ENCODE measurements around the gene PLXNA1. TPM values are rescaled to one million over a fixed set of nuclear protein-coding genes. Genes with fewer than 3 reads are reported as not detected.

PLXNA1 gene
- polyA plus RNA-seq, 4 donors, result 1.4 to 17.1 (median 6.3) TPM

DNA sequence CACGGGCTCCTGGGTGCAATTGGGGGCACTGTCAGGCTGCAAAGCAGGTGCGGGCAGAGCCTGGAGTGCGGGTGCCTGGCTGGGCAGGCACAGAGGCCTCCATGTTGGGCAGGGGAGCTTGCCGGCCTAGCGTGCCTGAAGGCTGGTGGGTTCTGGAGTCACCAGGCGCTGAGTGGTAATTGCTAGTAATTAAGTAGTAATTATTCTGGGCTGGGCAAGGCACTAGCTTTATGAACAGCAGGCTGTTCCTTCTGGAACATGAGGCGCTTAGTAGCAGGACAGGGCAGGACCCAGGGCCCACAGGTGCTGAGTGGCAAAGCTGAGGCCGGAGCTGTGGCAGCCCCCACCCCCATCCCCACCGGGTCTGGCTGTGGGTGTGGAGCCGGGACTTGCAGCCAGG, 25.3 kb downstream of the PLXNA1 start:
- 66 to 85% (median 83%) methylated on average over 9 to 10 of the region's 10 CpGs for WGBS, 3 donors
- H3K4me3 ChIP-seq (ENCODE audit: low read depth in 1 of 3, low read length in 3 of 3), result no peak overlapping the region
- H3K36me3 ChIP-seq (ENCODE audit: control insufficient read depth in 3 of 3, insufficient read depth in 2 of 3, low read depth in 1 of 3, low read length in 3 of 3), result peaks cover 0 to 54% (median 0%) of the 10 kb centered on the region in 3 donors
- DNase-seq (no peak), FAIRE-seq (no peak)
- H3K9me3 ChIP-seq (ENCODE audit: control insufficient read depth in 2 of 2, insufficient read depth in 1 of 2, low read depth in 1 of 2, low read length in 1 of 2), result no peaks in the 10 kb centered on the region
- no peaks in the 10 kb centered on the region for H3K4me1 ChIP-seq (ENCODE audit: control insufficient read depth in 3 of 3, insufficient read depth in 2 of 3, low read depth in 1 of 3, low read length in 2 of 3)
- H3K27me3 ChIP-seq (ENCODE audit: control insufficient read depth in 3 of 3, insufficient read depth in 3 of 3, low read length in 3 of 3), result no peaks in the 10 kb centered on the region
- H3K27ac ChIP-seq (ENCODE audit: low read depth in 1 of 3, low read length in 2 of 3), result no peak overlapping the region

DNA sequence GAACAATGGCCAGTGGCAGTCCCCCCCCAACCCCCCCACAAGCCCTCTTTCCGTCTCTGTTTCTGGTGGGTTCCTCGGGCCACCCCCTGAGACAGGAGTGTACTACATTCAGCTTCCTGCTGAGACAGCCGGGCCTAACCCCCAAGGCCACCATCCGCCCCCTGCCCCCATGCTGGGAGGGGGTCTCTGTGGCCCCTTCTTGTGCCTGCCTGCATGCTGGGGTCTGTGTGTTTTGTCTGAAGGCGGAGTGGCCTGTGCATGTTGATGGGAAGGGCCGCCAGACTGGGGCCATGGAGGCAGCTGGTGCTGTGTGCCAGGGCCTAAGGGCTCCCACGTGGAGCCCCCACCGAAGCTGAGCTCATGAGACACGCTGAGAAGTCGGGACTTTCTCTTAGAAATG, 26.6 kb downstream of the PLXNA1 start:
- Histone ChIP-seq H3K27ac (ENCODE audit: low read depth in 1 of 3, low read length in 2 of 3) (no peak overlapping the region), H3K9me3 (ENCODE audit: control insufficient read depth in 2 of 2, insufficient read depth in 1 of 2, low read depth in 1 of 2, low read length in 1 of 2) (no peaks in the 10 kb centered on the region), H3K27me3 (ENCODE audit: control insufficient read depth in 3 of 3, insufficient read depth in 3 of 3, low read length in 3 of 3) (no peaks in the 10 kb centered on the region), H3K36me3 (ENCODE audit: control insufficient read depth in 3 of 3, insufficient read depth in 2 of 3, low read depth in 1 of 3, low read length in 3 of 3) (peaks cover 0 to 53% (median 3%) of the 10 kb centered on the region in 3 donors), H3K4me3 (ENCODE audit: low read depth in 1 of 3, low read length in 3 of 3) (no peak overlapping the region), H3K4me1 (ENCODE audit: control insufficient read depth in 3 of 3, insufficient read depth in 2 of 3, low read depth in 1 of 3, low read length in 2 of 3) (no peaks in the 10 kb centered on the region)
- no peak for DNase-seq
- WGBS, 3 donors, result 84 to 93% (median 89%) methylated on average over 10 of the region's 10 CpGs
- no peak for FAIRE-seq

DNA sequence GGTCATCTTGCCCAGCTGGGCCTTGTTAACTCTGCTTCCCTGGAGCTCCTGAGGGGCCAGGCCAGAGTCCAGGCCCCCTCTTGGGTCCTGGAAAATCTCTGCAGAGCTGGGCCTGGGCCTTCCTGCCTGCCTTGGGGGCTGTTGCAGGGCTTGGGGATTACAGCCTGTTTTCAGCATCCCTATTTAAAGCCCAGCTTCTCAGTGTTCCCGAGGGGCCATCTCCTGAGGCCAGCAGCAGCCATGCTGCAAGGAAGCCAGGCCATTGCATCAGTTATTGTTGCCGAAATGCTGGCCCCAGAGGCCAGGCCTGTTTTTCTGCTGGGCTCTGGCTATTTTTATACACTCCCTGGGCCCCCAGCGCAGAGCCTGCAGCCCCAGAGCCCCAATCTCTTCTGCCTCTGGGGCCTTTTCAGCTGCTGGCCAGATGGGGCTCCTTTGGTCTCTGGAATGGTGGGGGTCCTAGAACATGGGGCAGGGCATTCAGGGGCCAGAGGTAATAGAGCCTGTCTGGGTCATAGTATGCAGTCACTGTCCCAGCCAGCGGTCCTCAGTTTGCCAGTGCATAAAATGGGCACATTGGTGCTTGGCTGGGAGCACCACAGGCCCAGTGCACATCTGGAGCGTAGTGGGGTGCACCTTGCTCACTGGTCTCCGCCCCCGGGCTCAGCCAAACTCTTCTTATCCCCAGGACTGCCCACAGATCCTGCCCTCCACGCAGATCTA, 28.5 kb downstream of the PLXNA1 start:
- Histone ChIP-seq H3K36me3 (ENCODE audit: control insufficient read depth in 3 of 3, insufficient read depth in 2 of 3, low read depth in 1 of 3, low read length in 3 of 3) (peaks cover under 1 to 71% (median 3%) of the 10 kb centered on the region in 3 donors), H3K27me3 (ENCODE audit: control insufficient read depth in 3 of 3, insufficient read depth in 3 of 3, low read length in 3 of 3) (no peaks in the 10 kb centered on the region), H3K4me3 (ENCODE audit: low read depth in 1 of 3, low read length in 3 of 3) (no peak overlapping the region), H3K9me3 (ENCODE audit: control insufficient read depth in 2 of 2, insufficient read depth in 1 of 2, low read depth in 1 of 2, low read length in 1 of 2) (no peaks in the 10 kb centered on the region), H3K27ac (ENCODE audit: low read depth in 1 of 3, low read length in 2 of 3) (no peak overlapping the region), H3K4me1 (ENCODE audit: control insufficient read depth in 3 of 3, insufficient read depth in 2 of 3, low read depth in 1 of 3, low read length in 2 of 3) (no peaks in the 10 kb centered on the region)
- DNase-seq, result no peak
- no peak for FAIRE-seq
- 86 to 91% (median 90%) methylated on average over 8 of the region's 8 CpGs for WGBS, 3 donors

DNA sequence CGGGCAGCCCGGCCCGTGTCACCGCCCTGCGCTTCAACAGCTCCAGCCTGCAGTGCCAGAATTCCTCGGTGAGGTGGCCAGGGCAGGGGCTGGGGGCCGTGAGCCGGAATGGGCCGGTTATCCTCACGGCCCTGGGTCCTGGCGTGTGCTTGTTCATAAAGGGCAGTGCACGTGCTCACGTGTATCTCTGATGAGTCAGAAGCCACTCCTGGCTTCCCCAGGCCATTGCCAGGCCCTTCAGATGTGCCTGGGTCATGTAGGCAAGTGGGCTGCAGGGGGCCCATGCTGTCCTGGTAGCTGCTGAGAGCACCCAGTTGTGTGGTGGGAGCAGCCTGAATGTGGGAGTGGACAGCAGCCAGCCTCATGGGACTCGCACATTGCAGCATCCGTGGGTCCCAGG, 29.2 kb downstream of the PLXNA1 start:
- DNase-seq, result no peak
- Histone ChIP-seq H3K9me3 (ENCODE audit: control insufficient read depth in 2 of 2, insufficient read depth in 1 of 2, low read depth in 1 of 2, low read length in 1 of 2) (no peaks in the 10 kb centered on the region), H3K4me3 (ENCODE audit: low read depth in 1 of 3, low read length in 3 of 3) (no peak overlapping the region), H3K36me3 (ENCODE audit: control insufficient read depth in 3 of 3, insufficient read depth in 2 of 3, low read depth in 1 of 3, low read length in 3 of 3) (peaks cover 3 to 77% (median 3%) of the 10 kb centered on the region in 3 donors), H3K27me3 (ENCODE audit: control insufficient read depth in 3 of 3, insufficient read depth in 3 of 3, low read length in 3 of 3) (no peaks in the 10 kb centered on the region), H3K4me1 (ENCODE audit: control insufficient read depth in 3 of 3, insufficient read depth in 2 of 3, low read depth in 1 of 3, low read length in 2 of 3) (no peaks in the 10 kb centered on the region), H3K27ac (ENCODE audit: low read depth in 1 of 3, low read length in 2 of 3) (no peak overlapping the region)
- WGBS, 3 donors, result 86 to 93% (median 91%) methylated on average over 11 to 15 of the region's 15 CpGs
- FAIRE-seq, result no peak

DNA sequence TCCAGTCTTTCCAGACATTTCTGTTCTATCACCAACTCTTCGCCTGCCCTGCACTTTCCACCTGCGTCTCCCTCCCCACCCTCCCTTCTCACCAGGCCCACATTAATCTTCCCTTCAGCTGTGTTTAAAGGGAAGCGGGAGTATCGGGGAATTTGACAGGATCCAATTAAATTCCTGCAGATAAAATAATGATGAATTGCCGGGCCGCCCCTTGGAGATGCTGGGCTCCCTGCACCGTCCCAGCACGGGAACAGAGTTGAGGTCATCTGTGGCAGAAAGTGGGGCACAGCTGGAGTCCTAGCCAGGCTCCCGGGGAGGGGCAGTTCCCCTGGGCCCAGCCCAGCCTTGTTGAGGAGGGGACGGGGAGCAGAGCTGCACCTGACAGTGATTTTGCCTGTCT, 30.3 kb downstream of the PLXNA1 start:
- no peak for DNase-seq
- FAIRE-seq, result no peak
- H3K27me3 ChIP-seq (ENCODE audit: control insufficient read depth in 3 of 3, insufficient read depth in 3 of 3, low read length in 3 of 3), result no peaks in the 10 kb centered on the region
- H3K4me3 ChIP-seq (ENCODE audit: low read depth in 1 of 3, low read length in 3 of 3), result no peak overlapping the region
- H3K36me3 ChIP-seq (ENCODE audit: control insufficient read depth in 3 of 3, insufficient read depth in 2 of 3, low read depth in 1 of 3, low read length in 3 of 3), result peaks cover 3 to 88% (median 3%) of the 10 kb centered on the region in 3 donors
- H3K4me1 ChIP-seq (ENCODE audit: control insufficient read depth in 3 of 3, insufficient read depth in 2 of 3, low read depth in 1 of 3, low read length in 2 of 3), result no peaks in the 10 kb centered on the region
- 86 to 90% (median 87%) methylated on average over 10 of the region's 10 CpGs for WGBS, 3 donors
- no peaks in the 10 kb centered on the region for H3K9me3 ChIP-seq (ENCODE audit: control insufficient read depth in 2 of 2, insufficient read depth in 1 of 2, low read depth in 1 of 2, low read length in 1 of 2)
- no peak overlapping the region for H3K27ac ChIP-seq (ENCODE audit: low read depth in 1 of 3, low read length in 2 of 3)

DNA sequence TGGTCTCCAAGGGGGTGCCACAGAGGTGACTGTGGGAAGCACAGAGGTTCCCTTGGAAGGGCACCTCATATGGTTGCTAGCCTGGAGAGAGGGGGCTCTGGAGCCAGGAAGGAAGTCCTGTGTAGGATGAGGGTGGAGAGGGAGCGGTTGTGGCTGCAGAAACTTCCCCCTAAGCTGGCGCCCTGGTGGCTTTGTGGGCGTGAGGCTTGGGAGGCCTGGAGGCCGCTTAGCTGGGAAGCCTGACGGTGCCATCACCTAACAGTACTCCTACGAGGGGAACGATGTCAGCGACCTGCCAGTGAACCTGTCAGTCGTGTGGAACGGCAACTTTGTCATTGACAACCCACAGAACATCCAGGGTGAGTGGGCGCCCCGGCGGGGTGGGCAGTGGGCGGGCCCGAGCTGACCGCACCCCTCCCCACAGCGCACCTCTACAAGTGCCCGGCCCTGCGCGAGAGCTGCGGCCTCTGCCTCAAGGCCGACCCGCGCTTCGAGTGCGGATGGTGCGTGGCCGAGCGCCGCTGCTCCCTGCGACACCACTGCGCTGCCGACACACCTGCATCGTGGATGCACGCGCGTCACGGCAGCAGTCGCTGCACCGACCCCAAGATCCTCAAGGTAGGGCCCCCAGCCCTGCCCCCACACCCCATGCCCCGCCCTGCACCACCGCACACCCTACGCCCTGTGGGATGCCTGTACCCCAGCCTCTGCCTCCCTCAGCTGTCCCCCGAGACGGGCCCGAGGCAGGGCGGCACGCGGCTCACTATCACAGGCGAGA, 31.0 kb downstream of the PLXNA1 start:
- Histone ChIP-seq H3K4me1 (ENCODE audit: control insufficient read depth in 3 of 3, insufficient read depth in 2 of 3, low read depth in 1 of 3, low read length in 2 of 3) (no peaks in the 10 kb centered on the region), H3K4me3 (ENCODE audit: low read depth in 1 of 3, low read length in 3 of 3) (no peak overlapping the region), H3K36me3 (ENCODE audit: control insufficient read depth in 3 of 3, insufficient read depth in 2 of 3, low read depth in 1 of 3, low read length in 3 of 3) (peaks cover 3 to 90% (median 3%) of the 10 kb centered on the region in 3 donors), H3K27ac (ENCODE audit: low read depth in 1 of 3, low read length in 2 of 3) (no peak overlapping the region), H3K27me3 (ENCODE audit: control insufficient read depth in 3 of 3, insufficient read depth in 3 of 3, low read length in 3 of 3) (no peaks in the 10 kb centered on the region), H3K9me3 (ENCODE audit: control insufficient read depth in 2 of 2, insufficient read depth in 1 of 2, low read depth in 1 of 2, low read length in 1 of 2) (no peaks in the 10 kb centered on the region)
- DNase-seq (no peak), FAIRE-seq (no peak)
- WGBS, 3 donors, result 90 to 96% (median 93%) methylated on average over 48 to 50 of the region's 50 CpGs

DNA sequence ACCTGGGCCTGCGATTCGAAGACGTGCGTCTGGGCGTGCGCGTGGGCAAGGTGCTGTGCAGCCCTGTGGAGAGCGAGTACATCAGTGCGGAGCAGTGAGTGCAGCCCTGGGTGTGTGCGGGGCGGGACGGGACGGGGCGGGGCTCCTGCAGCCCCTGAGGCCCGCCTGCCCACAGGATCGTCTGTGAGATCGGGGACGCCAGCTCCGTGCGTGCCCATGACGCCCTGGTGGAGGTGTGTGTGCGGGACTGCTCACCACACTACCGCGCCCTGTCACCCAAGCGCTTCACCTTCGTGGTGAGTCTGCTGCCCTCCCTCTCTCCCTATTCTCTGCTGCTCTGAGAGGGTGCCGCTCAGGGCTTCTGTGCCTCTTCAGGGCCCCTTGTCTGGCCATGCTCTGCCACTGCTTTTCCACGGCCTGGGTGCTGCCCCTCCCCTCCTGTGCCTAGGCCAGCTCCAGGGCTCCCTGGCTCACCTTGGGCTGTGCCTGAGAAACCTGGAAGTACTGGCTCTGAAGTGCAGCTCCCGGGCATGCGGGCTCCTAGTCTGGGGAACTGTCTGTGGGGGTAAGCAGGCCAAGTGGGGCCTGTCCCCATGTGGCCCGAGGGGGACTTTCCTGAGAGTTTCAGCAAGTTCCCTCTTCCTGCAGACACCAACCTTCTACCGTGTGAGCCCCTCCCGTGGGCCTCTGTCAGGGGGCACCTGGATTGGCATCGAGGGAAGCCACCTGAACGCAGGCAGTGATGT, 31.8 kb downstream of the PLXNA1 start:
- Histone ChIP-seq H3K4me1 (ENCODE audit: control insufficient read depth in 3 of 3, insufficient read depth in 2 of 3, low read depth in 1 of 3, low read length in 2 of 3) (no peaks in the 10 kb centered on the region), H3K27me3 (ENCODE audit: control insufficient read depth in 3 of 3, insufficient read depth in 3 of 3, low read length in 3 of 3) (no peaks in the 10 kb centered on the region), H3K27ac (ENCODE audit: low read depth in 1 of 3, low read length in 2 of 3) (no peak overlapping the region), H3K36me3 (ENCODE audit: control insufficient read depth in 3 of 3, insufficient read depth in 2 of 3, low read depth in 1 of 3, low read length in 3 of 3) (peaks cover 3 to 91% (median 3%) of the 10 kb centered on the region in 3 donors), H3K4me3 (ENCODE audit: low read depth in 1 of 3, low read length in 3 of 3) (no peak overlapping the region), H3K9me3 (ENCODE audit: control insufficient read depth in 2 of 2, insufficient read depth in 1 of 2, low read depth in 1 of 2, low read length in 1 of 2) (no peaks in the 10 kb centered on the region)
- 88 to 91% (median 90%) methylated on average over 33 to 35 of the region's 35 CpGs for WGBS, 3 donors
- no peak for DNase-seq
- no peak for FAIRE-seq

DNA sequence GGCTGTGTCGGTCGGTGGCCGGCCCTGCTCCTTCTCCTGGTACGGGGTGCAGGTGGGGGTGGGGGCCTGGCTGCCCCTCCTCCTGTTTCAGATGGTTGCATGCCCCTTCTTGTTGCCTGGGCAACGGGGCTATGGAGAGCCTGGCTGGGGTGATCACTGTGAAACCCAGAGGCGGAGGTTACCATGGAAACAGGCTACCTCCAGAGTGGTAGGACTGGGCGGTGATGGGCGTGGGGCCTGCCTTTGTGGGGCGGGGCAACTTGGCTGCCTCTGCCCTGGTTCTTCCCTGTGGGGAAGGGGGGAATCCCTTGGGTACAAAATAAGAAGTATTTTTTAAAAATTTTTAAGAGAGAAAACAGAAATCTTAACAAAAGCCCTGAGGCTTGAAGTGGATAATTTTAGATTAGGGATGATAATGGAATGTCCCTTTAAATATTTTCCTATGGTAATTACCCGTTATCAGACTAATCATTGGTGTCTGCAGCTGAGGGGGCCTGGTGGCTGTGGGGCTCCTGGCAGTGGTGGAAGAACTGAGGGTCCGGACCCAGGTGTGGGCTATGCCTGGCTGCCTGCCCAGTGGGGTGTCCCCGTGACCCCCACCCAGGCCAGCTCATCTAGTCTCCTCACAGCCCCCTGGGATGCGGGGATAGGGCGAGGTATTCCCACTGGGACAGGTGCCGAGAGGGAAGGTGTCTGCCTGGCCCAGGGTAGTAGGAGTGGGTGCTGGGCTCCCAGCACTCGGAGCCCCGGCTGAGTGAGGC, 32.5 kb downstream of the PLXNA1 start:
- 84 to 88% (median 85%) methylated on average over 17 of the region's 17 CpGs for WGBS, 3 donors
- Histone ChIP-seq H3K27me3 (ENCODE audit: control insufficient read depth in 3 of 3, insufficient read depth in 3 of 3, low read length in 3 of 3) (no peaks in the 10 kb centered on the region), H3K4me3 (ENCODE audit: low read depth in 1 of 3, low read length in 3 of 3) (no peak overlapping the region), H3K9me3 (ENCODE audit: control insufficient read depth in 2 of 2, insufficient read depth in 1 of 2, low read depth in 1 of 2, low read length in 1 of 2) (no peaks in the 10 kb centered on the region), H3K27ac (ENCODE audit: low read depth in 1 of 3, low read length in 2 of 3) (no peak overlapping the region), H3K36me3 (ENCODE audit: control insufficient read depth in 3 of 3, insufficient read depth in 2 of 3, low read depth in 1 of 3, low read length in 3 of 3) (peaks cover 3 to 94% (median 3%) of the 10 kb centered on the region in 3 donors), H3K4me1 (ENCODE audit: control insufficient read depth in 3 of 3, insufficient read depth in 2 of 3, low read depth in 1 of 3, low read length in 2 of 3) (no peaks in the 10 kb centered on the region)
- DNase-seq (no peak), FAIRE-seq (no peak)
